Psoas muscle (tissue), 8 donors: Measurements from ENCODE around the gene GLP1R. TPM values are rescaled to one million over a fixed set of nuclear protein-coding genes. Genes with fewer than 3 reads are reported as not detected.

ENCODE experiments used
- ATAC-seq, 4 donors: fragments of 200-7000 bp; cut with Tn5 transposase; one replicate each; pipeline ENCODE4 v1.9.1; 2020; ENCODE audit warnings: moderate library complexity in 3 of 4, mild to moderate bottlenecking in 2 of 4
- DNase-seq, 2 donors: peaks; one replicate each; pipeline ENCODE4 v3.0.0-alpha.2; 2020
- H3K27ac ChIP-seq: fragments of 200-600 bp; one replicate; pipeline ENCODE4 v1.8.0; 2022
- H3K27me3 ChIP-seq, 3 donors: fragments of 200-600 bp in 1 of 3; one replicate each; pipeline versions ENCODE4 v1.6.1 to v1.8.0; 2013 to 2022; ENCODE audit warnings: low read length in 2 of 3, mild to moderate bottlenecking in 2 of 3, moderate library complexity in 1 of 3; ENCODE audit not compliant: insufficient read depth in 3 of 3
- H3K36me3 ChIP-seq, 2 donors: fragments of 200-600 bp in 1 of 2; one replicate each; pipeline versions ENCODE4 v1.6.1 to v1.8.0; 2013 to 2022; ENCODE audit warnings: low read depth in 1 of 2, mild to moderate bottlenecking in 1 of 2, moderate library complexity in 1 of 2; ENCODE audit not compliant: insufficient read depth in 1 of 2
- H3K4me1 ChIP-seq: fragments of 200-600 bp; one replicate; pipeline ENCODE4 v1.8.0; 2022
- H3K4me3 ChIP-seq: fragments of 200-600 bp; one replicate; pipeline ENCODE4 v1.8.0; 2022; ENCODE audit warnings: mild to moderate bottlenecking
- H3K9me3 ChIP-seq: fragments of 200-600 bp; one replicate; pipeline ENCODE4 v1.8.0; 2022
- CTCF ChIP-seq: fragments of 200-600 bp; IDR thresholded peaks from one replicate; pipeline ENCODE4 v1.8.0; 2022; ENCODE audit warnings: antibody characterized with exemption
- WGBS, 3 donors: extraction: QIAGEN DNeasy Blood & Tissue Kit; methylation state at CpG; one replicate each; pipeline versions ENCODE4 v1.1.6 to v1.1.7; 2013; 5-methylcytosine and 5-hydroxymethylcytosine counted together
- intact Hi-C, 2 donors: fragments of 100-400 bp; cut with DNase I; formaldehyde crosslinking; loops; one replicate each; pipeline versions ENCODE4 v1.11.0 to v1.14.2; 2022
- polyA plus RNA-seq, 3 donors: library from polyadenylated mRNA; stranded (reverse); fragments of 200-250 nt; gene quantifications; one replicate each; pipeline ENCODE4 v1.2.3, GENCODE V29; 2013
- total RNA-seq, 4 donors: library from RNA; stranded (reverse); fragmentation: NEBNext Ultra II Directional in 2 of 4; extraction: Animal tissue kit (Norgen Biotek cat#: 25700) in 2 of 4; gene quantifications; one replicate each; pipeline versions ENCODE4 v1.2.1 to v1.2.4, GENCODE V29; 2021 to 2023
- donor health status: healthy with polysubstance abuse.
- donor health status: DM: no; HTN: no; CAD: no; lungs with moderate emphysema.
- donor health status: Bipolar disorder and iron deficiency.
- donor health status: healthy.
- donor health status: DM: yes; HTN: yes; CAD: no.
- donor health status: DM: no; HTN: no; CAD: no.
- donor health status: DM: no; HTN: no; CAD: no.
- donor health status: DM: yes; HTN: yes; CAD: no.

GLP1R gene
- total and polyA plus RNA-seq, 7 donors = not detected

DNA sequence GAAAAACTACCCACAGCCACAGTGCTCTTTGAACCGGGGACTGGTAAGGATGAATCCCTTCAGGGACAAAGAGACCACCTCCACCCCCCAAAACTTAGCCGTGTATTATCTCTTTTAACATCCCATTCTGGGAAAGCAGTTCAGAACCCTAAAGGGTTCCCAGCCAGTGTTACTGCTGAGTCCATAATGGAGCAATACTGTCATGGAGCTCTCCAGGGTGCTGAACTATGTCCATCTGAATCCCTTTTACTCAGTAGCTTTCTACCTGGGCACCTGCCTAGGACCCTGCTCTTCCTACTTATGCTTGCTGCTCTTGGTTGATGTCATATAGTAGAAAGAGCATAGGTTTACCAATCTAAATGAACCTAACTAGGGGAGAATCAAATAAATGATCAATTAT is 88.7 kb downstream of the GLP1R start:
- Histone ChIP-seq H3K4me3 (no peak overlapping the region), H3K27ac (no peak overlapping the region), H3K36me3 (no peaks in the 10 kb centered on the region), H3K4me1 (no peaks in the 10 kb centered on the region), H3K27me3 (peaks cover 0 to 10% (median 1%) of the 10 kb centered on the region in 3 donors), H3K9me3 (peaks cover 11% of the 10 kb centered on the region)
- intact Hi-C loops = no loop called here
- WGBS, 3 donors = 16 to 33% (median 24%) methylated on average over 2 of the region's 2 CpGs
- ATAC-seq (no peak), DNase-seq (no peak)
- TF ChIP-seq CTCF = no peak

Other genes with a start within 250 kb of the GLP1R start
- 1 to 10 TPM; 4.8 to 8.2 (median 5.5) TPM for gene SAYSD1, start 66.4 kb downstream of the GLP1R start, total RNA-seq
- gene SAYSD1, start 66.4 kb downstream of the GLP1R start, polyA plus RNA-seq = 10 to 100 TPM in 1 of 3 donors, 1 to 10 TPM in 2; 5.4 to 12.4 (median 9.2) TPM
- under 1 TPM; 0.06 to 0.24 (median 0.10) TPM for gene KCNK5, start 180.7 kb downstream of the GLP1R start, total RNA-seq
- gene KCNK5, start 180.7 kb downstream of the GLP1R start, polyA plus RNA-seq = under 1 TPM in 2 of 3 donors, not detected in 1; 0.06 to 0.12 TPM